8988T (cell line): Measurements from ENCODE around the gene LEMD1.
"Not testable (repeated sequence)": the region's sequence is repeated elsewhere in the genome, so short reads cannot be mapped to it uniquely, and the experiment has no call there.

ENCODE experiments used
- DNase-seq: peaks from one replicate; pipeline ENCODE4 v3.0.0; 2011

The LEMD1 gene

DNA sequence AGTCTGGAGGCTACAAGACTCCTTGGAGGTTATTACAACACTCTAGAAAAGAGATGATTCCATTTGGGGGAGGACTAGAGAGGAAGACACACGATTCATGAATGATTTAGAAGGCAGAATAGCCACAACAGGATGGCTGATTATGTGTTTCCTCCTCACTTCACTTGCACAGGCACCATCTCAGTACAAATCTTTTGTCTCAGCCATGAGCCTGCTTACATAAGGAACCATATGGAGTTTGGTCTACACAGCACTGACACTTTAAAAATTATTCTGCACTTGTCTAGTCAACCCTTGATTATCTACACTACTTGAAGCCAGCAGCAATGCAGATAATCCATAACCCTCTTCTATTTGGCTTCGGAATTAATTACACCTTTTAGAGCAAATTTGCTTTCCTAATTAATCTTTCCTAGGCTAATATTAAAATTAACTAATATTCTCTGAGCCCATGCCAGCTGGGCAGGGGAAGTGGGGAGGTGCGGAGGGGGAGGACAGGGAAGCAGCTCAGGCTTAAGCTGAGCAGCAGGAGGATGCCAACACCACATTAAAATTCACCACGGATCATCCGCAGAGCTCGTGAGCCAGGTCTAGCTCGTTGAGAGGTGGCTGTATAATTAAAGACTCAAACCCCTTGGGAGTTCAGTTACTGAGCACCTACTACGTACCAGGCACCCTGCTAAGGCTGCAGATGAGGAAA, 3.2 kb upstream of the LEMD1 start:
- DNase-seq: no peak

DNA sequence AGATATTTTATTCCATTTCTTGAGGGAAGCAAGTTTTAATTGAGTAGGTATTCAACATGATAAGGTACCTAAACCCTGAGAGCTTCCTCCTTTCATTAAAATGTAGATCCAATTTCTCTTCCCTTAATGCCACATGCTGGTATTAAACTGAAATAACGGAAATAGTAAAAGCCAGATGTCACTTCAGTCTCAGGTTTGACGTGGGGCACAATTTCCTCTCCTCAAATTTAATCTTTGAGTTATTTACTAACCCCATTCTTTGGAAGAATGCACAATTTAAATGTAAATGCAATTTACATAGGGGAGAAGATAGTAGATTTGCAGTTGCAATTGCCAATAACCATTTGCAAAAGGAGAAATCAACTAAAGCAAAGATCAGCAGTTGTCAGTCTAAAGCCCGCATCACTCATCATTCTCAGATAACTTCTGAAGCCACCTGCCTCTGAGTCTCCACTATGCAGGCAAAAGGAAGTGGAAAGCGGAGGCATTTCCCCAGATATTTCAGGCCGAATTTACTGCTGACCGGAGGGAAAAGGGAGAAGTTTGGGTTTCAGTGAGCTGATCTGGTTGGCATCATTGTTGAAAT, 2.1 kb upstream of the LEMD1 start:
- DNase-seq: no peak

DNA sequence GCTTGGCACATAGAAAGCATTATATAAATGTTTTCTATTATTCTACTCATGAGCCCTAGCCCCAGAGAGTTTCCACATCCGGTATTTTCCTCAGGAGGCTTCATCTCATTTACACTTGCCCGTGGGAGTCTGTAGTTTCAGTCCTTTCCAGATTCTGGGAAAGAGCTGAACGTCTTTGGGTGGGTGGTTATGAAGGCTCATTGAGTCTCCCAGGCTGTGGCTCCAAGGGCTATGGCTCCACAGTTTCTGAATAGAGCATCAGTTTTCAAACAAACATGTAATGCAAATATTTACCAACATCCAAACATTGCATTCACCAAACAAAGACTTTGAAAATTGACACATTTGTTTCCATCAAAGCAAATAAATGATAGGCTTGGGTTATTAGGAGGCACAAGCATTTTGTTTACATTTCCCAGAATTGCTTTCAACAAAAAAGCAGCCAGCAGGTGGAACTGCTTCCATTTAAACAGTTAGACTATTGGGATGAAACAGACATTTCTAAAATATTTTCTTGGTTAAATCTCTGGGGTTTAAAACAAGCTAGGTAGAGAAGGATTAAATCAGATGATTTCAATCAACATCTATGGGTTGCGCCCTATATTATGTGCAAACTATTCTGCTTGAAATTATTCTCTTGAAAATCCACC, 1.3 kb upstream of the LEMD1 start:
- DNase-seq: no peak

DNA sequence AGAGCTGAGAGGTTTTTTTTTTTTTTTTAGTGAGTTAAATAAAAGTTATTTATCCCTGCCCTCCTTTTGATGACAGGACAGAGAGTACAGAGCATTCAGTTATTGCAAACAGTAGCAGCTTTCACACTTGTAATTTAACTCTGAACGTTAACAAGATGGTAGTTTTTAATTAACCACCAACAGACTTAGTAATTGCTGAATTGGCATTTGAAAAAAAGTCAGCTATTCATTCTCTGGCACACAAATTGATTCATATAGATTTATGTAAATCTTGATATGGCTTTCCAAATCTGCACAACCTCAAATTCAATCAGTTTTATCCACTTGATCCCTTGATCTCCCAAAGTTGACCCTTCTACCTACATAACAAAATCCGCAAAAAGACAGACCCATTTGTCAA, 918 bp downstream of the LEMD1 start:
- no peak for DNase-seq

DNA sequence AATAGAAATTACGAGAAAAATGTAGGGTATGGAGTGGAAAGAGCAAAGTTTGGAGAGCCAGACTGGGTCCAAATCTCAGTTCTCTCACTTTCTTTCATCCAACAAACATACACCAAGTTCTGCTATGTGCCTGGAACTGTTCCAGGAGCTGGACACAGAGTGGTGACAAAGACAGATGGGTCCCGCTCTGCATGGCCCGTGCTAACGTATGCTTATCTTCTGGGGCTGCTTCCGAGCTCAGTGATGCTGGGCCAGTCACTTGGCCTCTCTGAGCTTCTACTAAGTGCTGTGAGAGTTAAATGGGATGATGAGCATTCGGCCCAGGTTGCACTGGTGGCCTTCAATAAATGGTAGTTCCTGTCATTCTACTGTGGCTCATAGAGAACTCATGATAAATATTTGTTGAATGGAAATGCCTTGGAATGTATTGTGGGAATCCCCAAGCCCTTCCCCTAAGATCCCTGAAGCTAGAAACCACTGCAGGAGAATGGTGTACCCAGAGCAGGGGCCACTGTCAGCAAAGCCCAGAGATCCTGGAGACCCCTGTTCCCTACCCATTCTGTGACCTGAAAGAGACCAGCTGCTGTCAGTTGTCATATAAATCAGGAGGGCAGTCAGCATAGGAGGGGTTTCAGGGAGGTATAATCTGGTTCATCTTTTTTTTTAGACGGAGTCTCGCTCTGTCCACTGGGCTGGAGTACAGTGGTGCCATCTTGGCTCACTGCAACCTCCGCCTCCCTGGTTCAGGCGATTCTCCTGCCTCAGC, 3.8 kb downstream of the LEMD1 start:
- DNase-seq: no peak

DNA sequence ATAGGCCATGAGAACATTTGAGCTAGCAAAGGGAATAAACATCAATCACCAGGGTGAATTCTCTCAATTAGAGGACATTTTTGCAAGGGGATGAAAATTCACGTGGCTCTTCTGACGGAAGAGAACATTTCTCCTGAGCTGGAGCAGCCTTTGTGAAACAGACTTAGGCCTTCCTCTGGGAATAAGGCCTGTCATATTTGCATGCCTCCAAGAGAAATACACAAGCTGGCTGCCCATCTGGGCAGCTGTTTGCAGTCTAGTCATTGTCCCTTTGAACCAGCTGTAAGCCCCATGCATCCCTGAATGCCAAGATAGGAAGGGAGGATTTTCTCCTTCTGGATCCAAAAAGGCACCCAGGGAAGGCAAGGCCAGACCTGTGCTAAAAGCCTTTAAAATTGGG, 5.5 kb downstream of the LEMD1 start:
- DNase-seq: no peak

DNA sequence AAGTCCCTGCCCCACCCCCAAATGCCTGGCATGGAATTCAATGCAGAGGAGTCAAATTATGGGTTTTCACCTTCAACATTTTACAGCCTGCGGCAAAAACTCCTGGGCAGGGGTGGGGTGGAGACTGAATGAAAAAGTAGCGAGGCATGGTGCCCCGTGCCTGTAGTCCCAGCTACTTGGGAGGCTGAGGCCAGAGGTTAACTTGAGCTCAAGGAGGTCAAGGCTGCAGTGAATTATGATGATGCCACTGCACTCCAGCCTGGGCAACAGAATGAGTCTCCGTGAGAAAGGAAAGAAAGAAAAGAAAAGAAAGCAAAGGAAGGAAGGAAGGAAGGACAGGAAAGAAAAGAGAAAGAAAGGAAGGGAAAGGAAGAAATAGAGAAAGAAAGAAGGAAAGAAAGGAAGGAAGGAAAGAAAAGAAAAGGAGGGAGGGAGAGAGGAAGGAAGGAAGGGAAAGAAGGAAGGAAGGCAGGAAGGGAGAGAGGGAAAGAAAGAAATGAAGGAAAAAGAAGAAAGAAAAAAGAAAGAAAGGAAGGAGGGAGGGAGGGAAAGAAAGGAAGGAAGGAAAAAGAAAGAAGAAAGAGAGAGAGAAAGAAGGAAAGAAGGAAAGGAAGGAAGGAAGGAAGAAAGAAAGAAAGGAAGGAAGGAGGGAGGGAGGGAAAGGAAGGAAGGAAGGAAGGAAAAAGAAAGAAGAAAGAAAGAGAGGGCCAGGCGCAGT, 11.1 kb downstream of the LEMD1 start:
- no peak for DNase-seq

DNA sequence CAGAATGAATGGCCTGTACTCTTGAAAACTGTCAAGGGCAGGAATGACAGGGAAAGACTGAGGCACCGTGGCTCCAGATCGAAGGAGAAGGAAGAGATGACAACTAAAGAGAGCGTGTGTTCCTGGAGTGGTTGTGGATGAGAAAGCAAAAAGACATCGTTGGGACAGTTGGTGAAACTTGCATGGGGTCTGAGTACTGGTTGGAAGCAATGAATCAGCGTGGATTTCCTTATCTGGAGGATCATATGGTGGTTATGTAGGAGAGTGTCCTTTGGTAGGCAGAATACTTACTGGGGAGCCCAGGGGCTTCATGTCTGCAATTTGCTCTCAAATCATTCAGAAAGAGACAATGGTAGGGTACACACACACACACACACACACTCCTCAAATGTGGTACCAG, 13.9 kb downstream of the LEMD1 start:
- no peak for DNase-seq

DNA sequence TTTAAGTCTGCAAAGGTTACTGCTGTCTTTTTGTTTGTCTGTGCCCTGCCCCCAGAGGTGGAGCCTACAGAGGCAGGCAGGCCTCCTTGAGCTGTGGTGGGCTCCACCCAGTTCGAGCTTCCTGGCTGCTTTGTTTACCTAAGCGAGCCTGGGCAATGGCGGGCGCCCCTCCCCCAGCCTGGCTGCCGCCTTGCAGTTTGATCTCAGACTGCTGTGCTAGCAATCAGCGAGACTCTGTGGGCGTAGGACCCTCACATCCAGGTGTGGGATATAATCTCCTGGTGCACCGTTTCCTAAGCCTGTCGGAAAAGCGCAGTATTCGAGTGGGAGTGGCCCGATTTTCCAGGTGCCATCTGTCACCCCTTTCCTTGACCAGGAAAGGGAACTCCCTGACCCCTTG, 15.6 kb downstream of the LEMD1 start:
- DNase-seq: not testable (repeated sequence)

DNA sequence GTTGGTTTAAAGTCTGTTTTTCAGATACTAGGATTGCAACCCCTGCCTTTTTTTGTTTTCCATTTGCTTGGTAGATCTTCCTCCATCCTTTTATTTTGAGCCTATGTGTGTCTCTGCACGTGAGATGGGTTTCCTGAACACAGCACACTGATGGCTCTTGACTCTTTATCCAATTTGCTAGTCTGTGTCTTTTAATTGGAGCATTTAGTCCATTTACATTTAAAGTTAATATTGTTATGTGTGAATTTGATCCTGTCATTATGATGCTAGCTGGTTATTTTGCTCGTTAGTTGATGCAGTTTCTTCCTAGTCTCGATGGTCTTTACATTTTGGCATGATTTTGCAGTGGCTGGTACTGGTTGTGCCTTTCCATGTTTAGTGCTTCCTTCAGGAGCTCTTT, 17.4 kb downstream of the LEMD1 start:
- DNase-seq: not testable (repeated sequence)

DNA sequence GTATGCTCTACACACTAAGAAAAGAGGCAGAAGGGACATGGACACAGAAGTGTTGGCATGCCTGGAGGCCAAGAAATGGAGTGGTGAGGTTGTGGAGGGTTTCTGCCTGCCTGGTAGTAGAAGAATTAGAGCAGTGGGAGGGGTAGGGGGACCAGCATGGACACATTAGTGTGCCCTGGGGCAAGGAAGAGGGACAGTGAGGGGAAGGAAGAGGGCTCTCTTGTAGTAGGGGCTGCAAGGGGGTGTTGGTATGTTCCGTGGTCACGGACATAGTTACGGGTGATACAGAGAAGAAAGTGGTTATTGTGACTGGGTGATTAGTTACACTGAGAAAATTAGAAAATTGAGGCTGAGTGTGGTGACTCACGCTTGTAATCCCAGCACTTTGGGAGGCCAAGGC, 23.3 kb downstream of the LEMD1 start:
- DNase-seq: no peak

DNA sequence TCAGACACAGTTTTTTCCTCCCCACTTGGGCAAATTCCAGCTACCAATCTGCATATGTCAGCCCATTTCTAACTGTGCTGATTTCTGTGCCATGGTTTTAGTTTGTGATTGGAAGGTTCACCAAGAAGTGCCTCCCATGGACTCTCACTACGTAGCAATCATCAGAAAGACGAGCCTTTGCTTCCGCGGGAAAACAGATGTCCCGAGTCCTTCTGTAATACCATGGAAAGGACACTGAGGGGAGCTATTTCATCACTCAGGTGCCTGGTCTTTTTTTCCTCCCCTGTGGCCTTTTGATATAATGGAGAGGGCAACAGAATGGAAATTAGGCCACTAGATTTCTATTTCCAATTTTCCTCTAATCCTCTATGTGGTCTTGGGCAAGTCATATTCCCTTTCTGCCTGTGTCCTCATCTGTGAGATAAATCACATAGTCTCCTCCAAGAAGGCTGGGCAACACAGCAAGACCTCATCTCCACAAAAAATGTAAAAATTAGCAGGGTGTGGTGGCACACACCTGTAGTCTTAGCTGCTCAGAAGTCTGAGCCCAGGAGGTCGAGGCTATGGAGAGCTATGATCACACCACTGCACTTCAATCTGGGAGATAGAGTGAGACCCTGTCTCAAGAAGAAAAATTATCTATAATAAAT, 24.8 kb downstream of the LEMD1 start:
- DNase-seq: no peak

DNA sequence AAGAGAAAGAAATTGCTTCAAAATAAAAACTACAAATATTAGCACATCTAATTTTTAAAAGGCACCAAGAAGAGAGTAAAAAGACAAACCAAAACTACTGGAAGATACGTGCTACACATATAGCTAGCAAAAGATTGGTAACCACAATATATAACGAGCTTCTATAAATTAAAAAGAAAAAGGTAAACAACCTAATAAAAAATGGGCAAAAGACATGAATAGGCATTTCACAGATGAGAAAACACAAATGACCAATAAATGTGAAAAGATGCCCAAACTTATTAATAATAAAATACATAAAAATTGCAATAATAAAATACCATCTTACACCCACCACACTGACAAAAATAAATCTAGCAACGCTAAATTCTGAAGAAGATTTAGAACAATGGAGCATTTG, 26.2 kb downstream of the LEMD1 start:
- DNase-seq: no peak

DNA sequence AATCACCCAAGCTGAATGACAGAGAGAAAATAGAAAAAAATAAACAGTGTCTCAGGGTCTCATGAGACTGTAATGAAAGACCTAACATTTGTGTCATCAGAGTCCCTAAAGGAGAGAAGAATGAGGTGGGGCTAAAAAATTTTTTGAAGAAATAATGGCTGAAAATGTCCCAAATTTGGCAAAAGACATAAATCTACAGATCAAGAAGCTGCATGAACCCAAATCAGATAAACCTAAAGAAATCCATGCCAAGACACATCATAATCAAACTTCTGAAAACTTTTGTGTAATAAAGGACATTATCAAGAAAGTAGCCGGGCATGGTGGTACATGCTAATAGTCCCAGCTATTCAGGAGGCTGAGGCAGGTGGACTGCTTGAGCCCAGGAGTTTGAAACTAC, 29.2 kb downstream of the LEMD1 start:
- no peak for DNase-seq

DNA sequence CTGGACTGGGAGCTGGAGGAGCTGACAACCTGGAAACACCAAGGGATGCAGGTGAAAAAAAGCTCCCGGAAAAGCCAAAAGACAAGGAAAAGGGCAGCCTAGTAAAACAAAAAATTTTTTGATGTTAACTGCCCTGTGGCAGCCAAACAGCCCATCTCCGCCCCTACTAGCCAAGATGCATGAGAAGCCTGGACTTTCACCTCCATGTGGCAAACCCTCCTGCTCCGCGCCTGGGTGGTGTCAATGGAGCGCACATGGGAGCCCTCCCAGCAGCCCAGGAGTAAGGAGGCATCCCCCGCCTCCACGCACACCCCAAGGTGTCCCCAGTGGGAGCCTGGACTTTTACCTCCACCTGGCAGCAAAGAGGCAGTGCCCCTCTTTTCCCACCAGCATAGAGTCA, 30.5 kb downstream of the LEMD1 start:
- DNase-seq: no peak

DNA sequence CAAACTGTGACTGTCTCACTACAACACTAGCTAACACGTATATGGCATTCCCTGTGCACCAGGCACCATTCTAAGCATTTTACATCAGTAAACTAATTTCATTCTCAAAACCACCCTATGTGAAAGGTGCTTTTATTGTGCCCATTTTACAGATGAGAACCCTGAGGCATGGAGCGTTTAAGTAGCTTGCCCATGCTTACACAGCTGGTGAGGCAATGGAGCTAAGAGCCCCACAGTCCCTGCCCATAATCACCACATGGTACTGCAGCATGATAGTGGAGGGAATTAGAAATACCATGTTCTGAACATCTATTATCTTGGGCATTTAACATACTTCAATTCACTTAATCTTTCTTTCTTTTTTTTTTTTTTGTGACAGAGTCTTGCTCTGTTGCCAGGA, 34.0 kb downstream of the LEMD1 start:
- DNase-seq: no peak

DNA sequence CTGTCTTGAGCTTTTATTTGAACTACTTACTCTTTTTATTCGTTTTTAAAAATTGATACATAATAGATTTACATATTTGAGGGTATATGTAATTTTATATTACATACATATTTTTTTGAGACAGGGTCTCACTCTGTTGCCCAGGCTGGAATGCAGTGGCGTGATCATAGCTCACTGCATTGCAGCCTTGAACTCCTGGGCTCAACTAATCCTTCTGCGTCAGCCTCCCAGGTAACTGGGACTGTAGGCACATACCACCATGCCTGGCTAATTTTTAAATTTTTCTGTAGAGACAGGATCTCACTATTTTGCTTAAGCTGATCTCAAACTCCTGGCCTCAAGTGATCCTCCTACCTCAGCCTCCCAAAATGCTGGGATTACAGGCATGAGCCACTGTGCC, 38.9 kb downstream of the LEMD1 start:
- not testable (repeated sequence) for DNase-seq

DNA sequence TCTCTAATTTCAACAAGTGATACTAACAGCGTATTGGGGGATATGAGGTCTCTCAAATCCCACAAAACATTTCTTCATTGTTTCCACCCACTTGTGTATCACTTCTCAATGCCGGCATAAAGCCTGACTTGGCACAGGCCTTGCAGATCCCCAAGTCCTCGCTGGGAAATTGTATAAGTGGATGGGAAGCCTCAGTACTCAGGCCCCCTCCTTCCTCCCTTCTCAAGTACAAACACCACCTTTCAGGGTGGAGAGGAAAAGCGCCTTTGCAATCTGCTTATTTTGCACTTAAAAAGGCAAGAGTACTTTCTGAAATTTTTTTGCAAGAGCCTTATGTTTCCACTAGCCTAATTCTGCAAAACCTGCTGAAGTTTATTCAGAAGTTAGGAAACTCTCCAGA, 39.3 kb downstream of the LEMD1 start:
- DNase-seq: no peak

DNA sequence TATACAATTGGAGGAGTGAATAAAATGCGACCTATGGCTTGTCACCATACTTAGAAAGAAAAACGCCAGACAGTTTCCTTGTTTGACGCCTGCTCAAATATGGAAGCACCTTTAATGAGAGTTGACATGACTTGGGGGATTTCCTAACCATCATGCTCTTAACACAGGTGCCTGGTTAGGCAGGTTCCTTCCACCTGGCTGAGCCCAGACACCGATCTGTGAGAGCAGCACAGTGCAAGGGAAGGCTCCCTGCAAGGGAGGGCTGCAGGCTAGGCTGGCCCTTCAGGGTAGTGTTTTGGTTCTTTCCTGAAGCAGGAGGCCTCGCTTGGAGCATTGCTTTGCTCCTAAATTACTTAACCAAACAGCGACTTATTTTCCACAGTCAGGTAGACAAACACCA, 40.6 kb downstream of the LEMD1 start:
- no peak for DNase-seq

DNA sequence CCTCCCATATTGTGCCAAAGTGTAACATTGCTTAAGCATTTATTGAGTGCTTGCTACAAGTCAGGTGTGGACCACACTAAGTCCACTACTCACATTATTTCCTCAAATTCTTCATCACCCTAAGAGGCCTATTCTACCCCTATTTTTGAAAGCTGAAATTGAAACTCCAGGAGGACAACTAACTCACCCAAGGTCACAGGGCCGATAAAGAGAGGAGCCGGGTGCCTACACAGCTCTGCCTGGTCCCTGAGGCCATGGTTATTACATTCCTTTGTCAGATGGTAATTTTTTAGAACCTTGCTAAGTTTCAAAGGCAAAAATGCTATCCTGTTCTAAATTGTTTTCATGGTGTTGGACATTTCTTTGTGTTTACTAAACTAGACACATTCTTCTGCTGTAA, 41.0 kb downstream of the LEMD1 start:
- no peak for DNase-seq

DNA sequence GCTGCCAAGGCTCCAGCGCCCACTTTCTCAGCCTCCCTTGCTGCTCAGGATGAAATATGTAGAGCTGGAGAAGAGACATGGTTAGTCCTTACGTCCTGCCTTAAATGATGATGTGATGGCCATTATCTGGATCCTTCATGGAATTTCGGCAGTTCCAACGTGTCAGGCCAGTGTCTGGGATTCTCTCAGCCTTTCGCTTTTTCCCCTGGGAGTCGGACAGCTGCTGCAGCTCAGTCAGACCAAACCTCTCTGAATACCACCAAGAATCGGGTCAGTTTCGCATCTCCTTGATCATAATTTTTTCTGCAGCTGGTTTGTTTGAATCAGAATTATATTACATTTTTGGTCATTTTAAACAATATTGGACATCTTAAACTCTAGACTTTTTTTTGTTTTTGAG, 42.8 kb downstream of the LEMD1 start:
- no peak for DNase-seq

DNA sequence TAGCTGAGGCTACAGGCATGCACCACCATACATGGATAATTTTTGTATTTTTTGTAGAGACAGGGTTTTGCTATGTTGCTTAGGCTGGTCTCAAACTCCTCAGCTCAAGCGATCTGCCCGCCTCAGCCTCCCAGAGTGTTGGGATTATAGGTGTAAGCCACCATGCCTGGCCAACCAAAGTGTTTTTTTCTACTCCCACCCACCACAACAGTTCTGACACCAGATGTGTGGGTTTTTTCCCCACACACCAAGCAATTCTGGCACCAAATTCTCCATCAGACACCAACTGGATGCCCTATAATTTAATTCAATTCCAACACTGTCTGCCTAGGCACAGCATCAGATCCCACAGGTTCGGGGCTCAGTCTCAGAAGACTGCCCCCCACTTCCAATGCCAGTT, 44.5 kb downstream of the LEMD1 start:
- no peak for DNase-seq

DNA sequence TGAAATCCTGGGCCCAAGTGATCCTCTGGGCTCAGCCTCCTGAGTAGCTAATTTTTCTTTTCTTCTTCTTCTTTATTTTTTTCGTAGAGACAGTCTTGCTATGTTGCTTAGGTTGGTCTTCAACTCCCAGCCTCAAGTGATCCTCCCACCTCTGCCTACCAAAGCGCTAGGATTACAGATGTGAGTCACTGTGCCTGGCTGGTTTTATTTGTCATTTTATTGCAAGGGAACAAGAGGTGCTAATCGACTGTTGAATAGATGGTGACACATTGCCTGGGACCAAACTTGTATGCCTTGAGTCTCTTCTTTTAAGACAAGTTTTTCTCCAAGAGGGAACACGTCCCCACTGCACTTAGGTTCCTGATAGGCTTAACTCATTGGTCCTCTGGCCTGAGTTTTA, 45.1 kb downstream of the LEMD1 start:
- no peak for DNase-seq
